CD4-positive, alpha-beta T cell treated with Interleukin-12 subunit alpha and Interleukin-12 subunit beta, for 1 hour (primary cell): ENCODE results near the gene MICU1.

Experiments
- DNase-seq: peaks from one replicate; pipeline ENCODE4 v3.0.0-alpha.2; 2020

The MICU1 gene

DNA sequence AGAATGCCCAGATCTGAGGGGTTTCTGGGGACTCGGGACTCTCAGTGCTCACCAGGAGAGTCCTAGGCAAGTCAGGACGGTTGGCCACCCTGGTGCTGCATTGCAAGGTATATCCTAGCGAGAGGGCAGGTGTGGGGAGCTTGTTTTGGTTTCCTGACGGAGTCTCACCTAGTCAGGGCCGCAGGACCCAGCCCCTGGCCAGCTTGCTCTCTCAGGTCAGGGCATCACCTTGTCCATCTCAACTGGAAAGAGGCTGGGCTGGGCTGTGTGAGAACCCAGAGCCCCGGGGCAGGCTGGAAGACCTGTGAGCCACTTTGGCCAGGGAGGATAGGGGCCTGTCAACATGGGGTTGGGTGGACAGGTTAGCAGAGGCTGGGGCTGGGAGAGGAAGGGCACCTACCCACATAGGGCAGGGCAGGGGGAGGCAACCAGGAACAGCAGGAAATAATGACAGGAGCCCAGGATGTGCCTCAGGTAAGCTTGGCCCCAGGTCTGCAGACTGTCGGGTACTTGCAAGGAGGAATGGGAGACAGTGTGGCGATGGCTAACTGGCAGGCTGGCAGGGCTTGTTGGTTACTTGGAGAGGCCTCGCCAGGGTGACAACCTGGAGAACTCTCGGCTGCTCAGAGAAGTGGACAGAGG lies 302.6 kb downstream of the MICU1 start:
- DNase-seq: no peak

GRCh38 chr10:72322280-72323058 lies 303.4 kb downstream of the MICU1 start:
- peak; percentile 68 for DNase-seq

- DNase-seq: no peak
These were observed 303.9 kb downstream of the MICU1 start for GRCh38 chr10:72322030-72322279.

- DNase-seq: no peak
These were observed 304.4 kb downstream of the MICU1 start for GRCh38 chr10:72321248-72322029.

- DNase-seq: peak; percentile 59
These were observed 305.1 kb downstream of the MICU1 start for GRCh38 chr10:72320676-72321247.

DNA sequence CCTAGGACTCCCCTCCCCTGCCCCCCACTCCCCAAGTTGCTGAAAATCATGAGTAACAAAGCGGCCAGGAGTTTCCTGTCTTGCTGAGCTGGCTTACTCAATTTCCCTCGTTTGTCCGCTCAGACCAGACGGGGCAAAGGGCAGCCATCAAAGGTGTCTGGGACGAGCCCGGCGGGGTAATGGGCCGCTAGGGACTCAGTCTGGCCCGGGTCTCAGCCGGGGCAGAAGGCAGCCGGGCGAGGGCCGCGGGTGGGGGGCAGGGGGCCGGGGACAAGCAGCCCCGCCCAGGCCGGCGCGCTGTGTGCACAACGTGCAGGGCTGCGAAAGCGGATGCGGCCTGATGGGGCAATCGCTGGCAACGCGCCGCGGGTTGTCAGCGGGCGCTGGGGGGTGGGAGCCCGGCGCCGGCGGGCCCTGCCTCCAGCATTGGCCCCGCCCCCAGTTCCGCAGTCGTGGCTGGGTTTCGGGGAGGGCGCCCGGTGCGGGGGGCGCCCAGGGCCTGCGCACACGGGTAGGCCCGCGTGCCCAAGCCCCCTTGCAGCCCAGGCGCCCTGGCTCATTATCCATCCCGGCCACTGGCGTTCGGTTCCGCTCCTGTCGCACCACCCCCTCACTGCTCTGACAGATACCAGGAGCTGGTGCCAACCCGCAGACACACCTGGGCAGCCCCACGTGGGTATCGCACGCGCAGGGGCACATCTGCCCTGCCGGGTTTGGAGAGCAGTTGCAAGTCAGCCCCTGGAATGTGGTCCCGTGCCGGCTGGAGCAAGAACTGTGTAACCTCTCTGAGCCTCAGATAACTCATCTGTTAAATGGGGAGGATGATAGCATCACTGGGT lies 306.2 kb downstream of the MICU1 start:
- peak; percentile 88 for DNase-seq

- DNase-seq: no peak
These were observed 307.2 kb downstream of the MICU1 start for GRCh38 chr10:72318418-72319262.
